OCI-LY3 (cell line): Measurements from ENCODE around the gene CFAP74.

ENCODE experiments used
- H2AFZ ChIP-seq: fragments of 200-600, 300-600 bp; shearing (Covaris generic); 2 replicates; pipeline ENCODE4 v1.6.0; 2014; ENCODE audit warnings: antibody characterized with exemption, low read depth, low read length
- H3K27ac ChIP-seq: fragments of 200-600, 300-600 bp; sonication (generic); 2 replicates; pipeline ENCODE4 v1.5.1; 2014; ENCODE audit warnings: mild to moderate bottlenecking, low read length, moderate library complexity, mixed read lengths
- H3K27me3 ChIP-seq: fragments of 200-600, 300-600 bp; sonication (generic); 2 replicates; pipeline ENCODE4 v1.6.1; 2014; ENCODE audit warnings: low read depth, low read length, mixed read lengths
- H3K36me3 ChIP-seq: fragments of 200-600, 300-600 bp; sonication (generic); replicated peaks from 2 replicates; pipeline ENCODE3; 2014; ENCODE audit warnings: low read depth, low read length, mixed read lengths
- H3K4me1 ChIP-seq: fragments of 300-600, 200-600 bp; sonication (generic); 2 replicates; pipeline ENCODE4 v1.6.1; 2014; ENCODE audit warnings: low read length, mixed read lengths
- H3K4me2 ChIP-seq: fragments of 200-600, 300-600 bp; sonication (generic); 2 replicates; pipeline ENCODE4 v1.6.1; 2014; ENCODE audit warnings: low read length, mixed read lengths
- H3K4me3 ChIP-seq: fragments of 300-600, 200-600 bp; sonication (generic); 2 replicates; pipeline ENCODE4 v1.5.1; 2014; ENCODE audit warnings: antibody characterized with exemption, mild to moderate bottlenecking, low read length, moderate library complexity
- H3K79me2 ChIP-seq: fragments of 300-600, 200-600 bp; shearing (Covaris generic); 2 replicates; pipeline ENCODE4 v1.6.1; 2014; ENCODE audit warnings: mild to moderate bottlenecking, low read length, mixed read lengths
- H3K9ac ChIP-seq: fragments of 300-600, 200-600 bp; shearing (Covaris generic); 2 replicates; pipeline ENCODE4 v1.6.0; 2014; ENCODE audit warnings: mild to moderate bottlenecking, low read length, moderate library complexity
- H3K9me3 ChIP-seq: fragments of 200-600, 300-600 bp; shearing (Covaris generic); 2 replicates; pipeline ENCODE4 v1.6.1; 2014; ENCODE audit warnings: low read length, mixed read lengths; ENCODE audit not compliant: insufficient read depth
- H4K20me1 ChIP-seq: fragments of 200-600, 300-600 bp; sonication (generic); 2 replicates; pipeline ENCODE4 v1.6.1; 2016; ENCODE audit warnings: low read length, mixed read lengths; ENCODE audit not compliant: insufficient read depth
- EZH2phosphoT487 ChIP-seq: fragments of 200-600 bp; shearing (Covaris generic); IDR thresholded peaks from 2 replicates; pipeline ENCODE4 v1.6.1; 2018; ENCODE audit warnings: antibody characterized with exemption, mixed run types, low read depth
- TF ChIP-seq, protein P1 (sequence below): fragments of 200-600, 300-600 bp; sonication (generic); IDR thresholded peaks from 2 replicates; pipeline ENCODE4 v1.5.1; 2014; ENCODE audit warnings: antibody characterized with exemption, low read length, low read depth

Gene CFAP74, protein sequence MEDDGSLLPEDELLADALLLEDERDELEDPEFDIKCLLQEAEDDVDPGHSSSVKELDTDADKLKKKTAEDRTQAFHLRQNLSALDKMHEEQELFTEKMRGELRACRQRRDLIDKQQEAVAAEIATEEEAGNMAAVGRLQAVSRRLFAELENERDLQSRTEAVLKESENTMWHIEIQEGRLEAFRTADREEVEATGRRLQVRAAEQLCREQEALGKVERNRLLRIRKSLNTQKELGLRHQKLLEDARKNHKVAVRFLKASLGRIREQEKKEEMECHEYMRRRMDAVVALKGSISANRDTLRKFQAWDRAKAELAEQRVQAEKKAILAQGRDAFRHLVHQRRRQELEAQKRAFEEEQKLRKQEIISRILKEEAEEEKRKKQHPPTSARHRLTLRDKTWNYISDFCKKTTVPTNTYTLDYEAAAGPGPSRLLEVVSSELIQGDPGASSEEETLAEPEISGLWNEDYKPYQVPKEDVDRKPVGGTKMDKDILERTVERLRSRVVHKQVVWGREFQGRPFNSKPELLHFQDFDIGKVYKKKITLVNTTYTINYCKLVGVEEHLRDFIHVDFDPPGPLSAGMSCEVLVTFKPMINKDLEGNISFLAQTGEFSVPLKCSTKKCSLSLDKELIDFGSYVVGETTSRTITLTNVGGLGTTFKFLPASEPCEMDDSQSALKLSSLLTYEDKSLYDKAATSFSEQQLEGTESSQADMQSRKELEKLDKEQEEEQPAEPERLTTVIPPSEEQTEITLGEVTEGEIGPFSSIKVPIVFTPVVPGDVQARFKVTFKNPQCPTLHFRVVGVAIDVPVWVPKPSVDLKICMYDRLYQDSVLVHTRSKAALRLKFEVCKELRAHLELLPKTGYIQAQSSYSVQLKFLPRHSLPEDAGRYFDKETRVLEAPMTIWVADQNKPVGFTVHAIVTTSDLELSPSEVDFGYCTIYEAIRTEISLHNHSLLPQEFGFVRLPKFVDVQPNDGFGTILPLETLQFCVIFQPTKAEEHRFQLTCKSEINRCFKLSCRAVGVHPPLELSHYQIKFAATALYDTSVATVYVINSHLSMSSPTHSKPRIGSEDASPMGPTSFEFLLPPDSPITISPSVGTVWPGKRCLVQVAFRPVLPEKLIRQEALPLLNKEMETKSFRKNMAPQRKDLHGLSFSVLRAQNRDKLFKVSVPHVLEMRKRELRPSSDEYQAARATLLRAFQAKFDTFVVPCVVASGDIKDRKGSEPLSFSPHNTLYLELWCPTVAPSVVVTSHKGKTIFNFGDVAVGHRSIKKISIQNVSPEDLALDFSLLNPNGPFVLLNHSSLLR (N-terminal part only)

GRCh38 chr1:2003541-2004131 is at the start of gene CFAP74:
TSS of gene CFAP74 (minus strand) at chr1:2003786. CDS start at chr1:1990956, 12,830 bp downstream.
- Histone ChIP-seq H4K20me1 (no peaks in the 10 kb centered on the region), H3K27ac (no peak within 1 kb of the TSS), H3K79me2 (no peaks in the 10 kb centered on the region), H3K27me3 (no peaks in the 10 kb centered on the region), H3K9me3 (no peaks in the 10 kb centered on the region), H2AFZ (no peak within 1 kb of the TSS), H3K4me1 (no peaks in the 10 kb centered on the region), H3K4me2 (no peak within 1 kb of the TSS), H3K9ac (no peak within 1 kb of the TSS), H3K36me3 (no peaks in the 10 kb centered on the region), H3K4me3 (no peak within 1 kb of the TSS)
- no peak for TF ChIP-seq EZH2phosphoT487

DNA sequence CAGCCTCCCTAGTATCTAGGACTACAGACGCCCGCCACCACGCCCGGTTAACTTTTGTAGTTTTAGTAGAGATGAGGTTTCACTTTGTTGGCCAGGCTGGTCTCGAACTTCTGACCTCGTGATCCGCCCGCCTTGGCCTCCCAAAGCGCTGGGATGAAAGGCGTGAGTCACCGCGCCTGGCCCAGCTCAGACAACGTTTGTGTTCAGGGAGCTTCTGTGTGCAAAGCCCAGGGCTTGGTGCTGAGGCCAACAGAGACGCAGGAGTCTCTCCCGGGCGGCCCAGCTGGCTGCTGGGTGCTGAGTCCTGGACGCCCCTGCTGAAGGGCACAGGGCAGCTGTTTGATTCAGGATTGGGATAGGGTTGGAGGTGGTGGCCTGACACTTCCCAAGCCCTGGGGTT is 49.6 kb upstream of the CFAP74 start:
- Histone ChIP-seq H3K79me2 (no peaks in the 10 kb centered on the region), H3K27ac (no peak overlapping the region), H4K20me1 (no peaks in the 10 kb centered on the region), H3K4me2 (no peak overlapping the region), H3K9me3 (no peaks in the 10 kb centered on the region), H3K27me3 (no peaks in the 10 kb centered on the region), H3K9ac (no peak overlapping the region), H3K36me3 (no peaks in the 10 kb centered on the region), H2AFZ (no peak overlapping the region), H3K4me1 (no peaks in the 10 kb centered on the region), H3K4me3 (no peak overlapping the region)
- TF ChIP-seq EZH2phosphoT487: no peak
- TF ChIP-seq, protein P1, sequence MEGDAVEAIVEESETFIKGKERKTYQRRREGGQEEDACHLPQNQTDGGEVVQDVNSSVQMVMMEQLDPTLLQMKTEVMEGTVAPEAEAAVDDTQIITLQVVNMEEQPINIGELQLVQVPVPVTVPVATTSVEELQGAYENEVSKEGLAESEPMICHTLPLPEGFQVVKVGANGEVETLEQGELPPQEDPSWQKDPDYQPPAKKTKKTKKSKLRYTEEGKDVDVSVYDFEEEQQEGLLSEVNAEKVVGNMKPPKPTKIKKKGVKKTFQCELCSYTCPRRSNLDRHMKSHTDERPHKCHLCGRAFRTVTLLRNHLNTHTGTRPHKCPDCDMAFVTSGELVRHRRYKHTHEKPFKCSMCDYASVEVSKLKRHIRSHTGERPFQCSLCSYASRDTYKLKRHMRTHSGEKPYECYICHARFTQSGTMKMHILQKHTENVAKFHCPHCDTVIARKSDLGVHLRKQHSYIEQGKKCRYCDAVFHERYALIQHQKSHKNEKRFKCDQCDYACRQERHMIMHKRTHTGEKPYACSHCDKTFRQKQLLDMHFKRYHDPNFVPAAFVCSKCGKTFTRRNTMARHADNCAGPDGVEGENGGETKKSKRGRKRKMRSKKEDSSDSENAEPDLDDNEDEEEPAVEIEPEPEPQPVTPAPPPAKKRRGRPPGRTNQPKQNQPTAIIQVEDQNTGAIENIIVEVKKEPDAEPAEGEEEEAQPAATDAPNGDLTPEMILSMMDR: no peak

- no peaks in the 10 kb centered on the region for H3K79me2 ChIP-seq
- no peaks in the 10 kb centered on the region for H3K9me3 ChIP-seq
- no peak overlapping the region for H3K27ac ChIP-seq
- TF ChIP-seq EZH2phosphoT487: no peak
- H3K27me3 ChIP-seq: no peaks in the 10 kb centered on the region
- no peaks in the 10 kb centered on the region for H3K4me1 ChIP-seq
- H3K4me2 ChIP-seq: no peak overlapping the region
- H2AFZ ChIP-seq: no peak overlapping the region
- H3K4me3 ChIP-seq: no peak overlapping the region
- H4K20me1 ChIP-seq: no peaks in the 10 kb centered on the region
- no peaks in the 10 kb centered on the region for H3K36me3 ChIP-seq
- no peak overlapping the region for H3K9ac ChIP-seq
Measured at GRCh38 chr1:2052756-2053155, 49.2 kb upstream of the CFAP74 start.

GRCh38 chr1:2052054-2052679 is 48.6 kb upstream of the CFAP74 start:
- H3K27me3 ChIP-seq: no peaks in the 10 kb centered on the region
- TF ChIP-seq EZH2phosphoT487: no peak
- TF ChIP-seq, protein P1: no peak
- H3K36me3 ChIP-seq: no peaks in the 10 kb centered on the region
- no peak overlapping the region for H2AFZ ChIP-seq
- H3K4me2 ChIP-seq: no peak overlapping the region
- H3K9ac ChIP-seq: no peak overlapping the region
- no peaks in the 10 kb centered on the region for H3K9me3 ChIP-seq
- no peaks in the 10 kb centered on the region for H3K79me2 ChIP-seq
- H3K4me1 ChIP-seq: no peaks in the 10 kb centered on the region
- H4K20me1 ChIP-seq: no peaks in the 10 kb centered on the region
- H3K27ac ChIP-seq: no peak overlapping the region
- H3K4me3 ChIP-seq: no peak overlapping the region
